ENCODE measurements around the gene LYPD4.

LYPD4 gene

GRCh38 chr19:41843371-41843770, 1.1 kb downstream of the LYPD4 start:
- DNase-seq (ENCODE audit: low read depth, low spot score) = no peak
- in situ Hi-C loops (cut with HindIII; ENCODE audit: low sequenced_read_pairs) = no loop called here
- no peak for TF ChIP-seq CTCF (IDR thresholded peaks at IDR 0.05; ENCODE audit: low read depth, low read length)
- no peak overlapping the region for H3K4me3 ChIP-seq (ENCODE audit: low read depth, low read length)

GRCh38 chr19:41839211-41839610, 5.3 kb downstream of the LYPD4 start:
- DNase-seq (ENCODE audit: low read depth, low spot score) = no peak
- TF ChIP-seq CTCF (IDR thresholded peaks at IDR 0.05; ENCODE audit: low read depth, low read length) = no peak
- in situ Hi-C loops (cut with HindIII; ENCODE audit: low sequenced_read_pairs) = no loop called here
- H3K4me3 ChIP-seq (ENCODE audit: low read depth, low read length) = no peak overlapping the region

GRCh38 chr19:41837981-41838708, 6.3 kb downstream of the LYPD4 start:
- TF ChIP-seq CTCF (IDR thresholded peaks at IDR 0.05; ENCODE audit: low read depth, low read length) = no peak
- no peak overlapping the region for H3K4me3 ChIP-seq (ENCODE audit: low read depth, low read length)
- DNase-seq (ENCODE audit: low read depth, low spot score) = no peak
- in situ Hi-C loops (cut with HindIII; ENCODE audit: low sequenced_read_pairs) = no loop called here

GRCh38 chr19:41821003-41821735, 23.3 kb downstream of the LYPD4 start:
- TF ChIP-seq CTCF (IDR thresholded peaks at IDR 0.05; ENCODE audit: low read depth, low read length) = peak; percentile 46
- no peak overlapping the region for H3K4me3 ChIP-seq (ENCODE audit: low read depth, low read length)
- no peak for DNase-seq (ENCODE audit: low read depth, low spot score)
- in situ Hi-C loops (cut with HindIII; ENCODE audit: low sequenced_read_pairs) = no loop called here

- DNase-seq (ENCODE audit: low read depth, low spot score) = no peak
- no peak overlapping the region for H3K4me3 ChIP-seq (ENCODE audit: low read depth, low read length)
- TF ChIP-seq CTCF (IDR thresholded peaks at IDR 0.05; ENCODE audit: low read depth, low read length) = no peak
- in situ Hi-C loops (cut with HindIII; ENCODE audit: low sequenced_read_pairs) = no loop called here
These were observed 27.7 kb downstream of the LYPD4 start for GRCh38 chr19:41816761-41817160.

- H3K4me3 ChIP-seq (ENCODE audit: low read depth, low read length) = no peak overlapping the region
- TF ChIP-seq CTCF (IDR thresholded peaks at IDR 0.05; ENCODE audit: low read depth, low read length) = no peak
- DNase-seq (ENCODE audit: low read depth, low spot score) = no peak
- in situ Hi-C loops (cut with HindIII; ENCODE audit: low sequenced_read_pairs) = no loop called here
These were observed 29.2 kb downstream of the LYPD4 start for GRCh38 chr19:41815301-41815700.
